ENCODE results near the gene PSMA5.

- TF ChIP-seq CTCF (IDR thresholded peaks at IDR 0.05; ENCODE audit: low read depth, low read length, poor library complexity, severe bottlenecking) (no peak), EZH2phosphoT487 (IDR thresholded peaks at IDR 0.05; ENCODE audit: borderline replicate concordance, low read length) (no peak)
These were observed 53.1 kb downstream of the PSMA5 start for GRCh38 chr1:109373126-109373525.
